Endothelial cell (in vitro differentiated cells): ENCODE measurements around the gene APH1A. TPM values are rescaled to one million over a fixed set of nuclear protein-coding genes. Genes with fewer than 3 reads are reported as not detected.
"Not testable (repeated sequence)": the region's sequence is repeated elsewhere in the genome, so short reads cannot be mapped to it uniquely, and the experiment has no call there.

Experiments used
- DNase-seq: peaks from one replicate; pipeline ENCODE4 v3.0.0; 2021; ENCODE audit warnings: low spot score
- H3K27ac Mint-ChIP-seq: one replicate; pipeline ENCODE4 v1.8.0; 2021; ENCODE audit warnings: mixed read lengths, inconsistent platforms; ENCODE audit not compliant: unreplicated experiment
- H3K27me3 Mint-ChIP-seq: one replicate; pipeline ENCODE4 v1.8.0; 2021; ENCODE audit warnings: mild to moderate bottlenecking, moderate library complexity, mixed read lengths, inconsistent platforms; ENCODE audit not compliant: unreplicated experiment
- H3K36me3 Mint-ChIP-seq: one replicate; pipeline ENCODE4 v1.8.0; 2021; ENCODE audit warnings: mild to moderate bottlenecking, low read depth, mixed read lengths, inconsistent platforms; ENCODE audit not compliant: unreplicated experiment
- H3K4me1 Mint-ChIP-seq: one replicate; pipeline ENCODE4 v1.8.0; 2021; ENCODE audit warnings: mild to moderate bottlenecking, mixed read lengths, inconsistent platforms; ENCODE audit not compliant: unreplicated experiment
- H3K4me3 Mint-ChIP-seq: one replicate; pipeline ENCODE4 v1.8.0; 2021; ENCODE audit warnings: mild to moderate bottlenecking, mixed read lengths, inconsistent platforms; ENCODE audit not compliant: unreplicated experiment
- H3K9me3 Mint-ChIP-seq: one replicate; pipeline ENCODE4 v1.8.0; 2021; ENCODE audit warnings: mixed read lengths, inconsistent platforms; ENCODE audit not compliant: unreplicated experiment
- CTCF ChIP-seq: fragments of 200-600 bp; sonication (generic); IDR thresholded peaks from one replicate; pipeline ENCODE4 v1.5.0; 2021; ENCODE audit warnings: antibody characterized with exemption; ENCODE audit not compliant: unreplicated experiment
- total RNA-seq: library from RNA; stranded (reverse); fragmentation: NEBNext Ultra II Directional; extraction: Animal tissue kit (Norgen Biotek cat#: 25700); gene quantifications from one replicate; pipeline ENCODE4 v1.2.1, GENCODE V29; 2021; ENCODE audit not compliant: unreplicated experiment

The APH1A gene
- total RNA-seq, 1 donor from 2014 or later = 333 TPM

GRCh38 chr1:150224983-150225382, 43.8 kb downstream of the APH1A start:
- no peak overlapping the region for H3K27ac Mint-ChIP-seq
- H3K4me3 Mint-ChIP-seq = peak overlapping the region; percentile 47
- H3K4me1 Mint-ChIP-seq = peaks cover 2% of the 10 kb centered on the region
- TF ChIP-seq CTCF = no peak
- DNase-seq = no peak
- H3K36me3 Mint-ChIP-seq = peaks cover 30% of the 10 kb centered on the region
- no peaks in the 10 kb centered on the region for H3K9me3 Mint-ChIP-seq
- H3K27me3 Mint-ChIP-seq = no peaks in the 10 kb centered on the region

GRCh38 chr1:150221552-150221951, 47.3 kb downstream of the APH1A start:
- H3K27ac Mint-ChIP-seq = no peak overlapping the region
- no peaks in the 10 kb centered on the region for H3K9me3 Mint-ChIP-seq
- no peak overlapping the region for H3K4me3 Mint-ChIP-seq
- H3K36me3 Mint-ChIP-seq = peaks cover 23% of the 10 kb centered on the region
- no peak for DNase-seq
- peak; percentile 27 for TF ChIP-seq CTCF
- H3K4me1 Mint-ChIP-seq = peaks cover under 1% of the 10 kb centered on the region
- H3K27me3 Mint-ChIP-seq = no peaks in the 10 kb centered on the region

GRCh38 chr1:150215855-150216254, 53.0 kb downstream of the APH1A start:
- not testable (repeated sequence) for H3K4me3 Mint-ChIP-seq, H3K27ac Mint-ChIP-seq, H3K36me3 Mint-ChIP-seq, H3K9me3 Mint-ChIP-seq, H3K27me3 Mint-ChIP-seq, DNase-seq, H3K4me1 Mint-ChIP-seq

Other genes starting within 250 kb of the APH1A start
- gene VPS45, start 201.2 kb downstream of the APH1A start, total RNA-seq = 32.5 TPM
- gene PLEKHO1, start 119.1 kb downstream of the APH1A start, total RNA-seq = 71.6 TPM
- gene ANP32E, start 32.9 kb downstream of the APH1A start, total RNA-seq = 35.6 TPM
- 6.3 TPM for gene CA14, start 11.2 kb downstream of the APH1A start, total RNA-seq
- gene C1orf54, start 3.8 kb upstream of the APH1A start, total RNA-seq = 411 TPM
- 9.1 TPM for gene CIART, start 13.5 kb upstream of the APH1A start, total RNA-seq
- 63.1 TPM for gene MRPS21, start 24.8 kb upstream of the APH1A start, total RNA-seq
- 78.4 TPM for gene PRPF3, start 52.5 kb upstream of the APH1A start, total RNA-seq
- 29.6 TPM for gene RPRD2, start 95.1 kb upstream of the APH1A start, total RNA-seq
- 16.6 TPM for gene TARS2, start 218.4 kb upstream of the APH1A start, total RNA-seq
- 637 TPM for gene ECM1, start 239.1 kb upstream of the APH1A start, total RNA-seq
- gene FALEC, start 246.7 kb upstream of the APH1A start, total RNA-seq = 1.2 TPM